HepG2 (cell line): Measurements from ENCODE around the gene CCNYL1. TPM values are rescaled to one million over a fixed set of nuclear protein-coding genes. Genes with fewer than 3 reads are reported as not detected.

Source experiments
- BRCA1 ChIP-seq: sonication (generic); formaldehyde crosslinking; IDR thresholded peaks from 2 replicates; pipeline ENCODE4 v1.4.0; 2020; ENCODE audit warnings: missing genetic modification reagents
- DNMT3B ChIP-seq: conservative IDR thresholded peaks from 2 replicates; pipeline ENCODE4 v1.6.1; 2016; ENCODE audit warnings: missing biosample characterization, control low read depth
- GTF3A ChIP-seq: sonication (generic); formaldehyde crosslinking; conservative IDR thresholded peaks from 2 replicates; pipeline ENCODE4 v1.4.0; 2020; ENCODE audit warnings: mild to moderate bottlenecking, missing genetic modification reagents
- POGZ ChIP-seq: sonication (generic); formaldehyde crosslinking; IDR thresholded peaks from 2 replicates; pipeline ENCODE4 v1.4.0; 2020; ENCODE audit warnings: mild to moderate bottlenecking, missing genetic modification reagents
- TAF15 ChIP-seq: fragments of 200-400 bp; formaldehyde crosslinking; IDR thresholded peaks from one replicate; pipeline ENCODE4 v1.6.1; 2018; ENCODE audit warnings: mild to moderate bottlenecking, low read depth, low read length; ENCODE audit not compliant: poor library complexity, severe bottlenecking
- UBTF ChIP-seq: sonication (generic); formaldehyde crosslinking; IDR thresholded peaks from 2 replicates; pipeline ENCODE4 v1.4.0; 2020; ENCODE audit warnings: mild to moderate bottlenecking, missing genetic modification reagents
- ZBTB38 ChIP-seq: sonication (generic); formaldehyde crosslinking; IDR thresholded peaks from 2 replicates; pipeline ENCODE4 v1.5.1; 2020; ENCODE audit warnings: mild to moderate bottlenecking, missing genetic modification reagents
- ZBTB42 ChIP-seq: sonication (generic); formaldehyde crosslinking; IDR thresholded peaks from 2 replicates; pipeline ENCODE4 v1.5.0; 2020; ENCODE audit warnings: mild to moderate bottlenecking, missing genetic modification reagents
- ZBTB46 ChIP-seq: sonication (generic); formaldehyde crosslinking; IDR thresholded peaks from 2 replicates; pipeline ENCODE4 v1.4.0; 2020; ENCODE audit warnings: mild to moderate bottlenecking, missing genetic modification reagents, borderline replicate concordance
- ZNF12 ChIP-seq: sonication (generic); formaldehyde crosslinking; IDR thresholded peaks from 2 replicates; pipeline ENCODE4 v1.5.0; 2020; ENCODE audit warnings: missing genetic modification reagents
- ZNF234 ChIP-seq: sonication (generic); formaldehyde crosslinking; conservative IDR thresholded peaks from 2 replicates; pipeline ENCODE4 v1.5.1; 2020; ENCODE audit warnings: mild to moderate bottlenecking, missing genetic modification reagents
- ZNF318 ChIP-seq: sonication (generic); formaldehyde crosslinking; IDR thresholded peaks from 2 replicates; pipeline ENCODE4 v1.4.0; 2020; ENCODE audit warnings: mild to moderate bottlenecking, missing genetic modification reagents
- ZNF784 ChIP-seq: sonication (generic); formaldehyde crosslinking; IDR thresholded peaks from 2 replicates; pipeline ENCODE4 v1.5.1; 2020; ENCODE audit warnings: missing genetic modification reagents, mild to moderate bottlenecking, borderline replicate concordance
- polyA plus RNA-seq, 8 experiments: library from polyadenylated mRNA; depleted of rRNA in 3 of 8; stranded (reverse) in 7 of 8; unstranded in 1 of 8; fragments of >200 nt; fragmentation: Illumina TruSeq in 4 of 8; extraction: Trizol in 4 of 8; gene quantifications; 2 replicates each; pipeline versions ENCODE4 v1.2.1 to v1.2.3, GENCODE V29; 2011 to 2016; ENCODE audit warnings: low read depth in 4 of 8, missing spikeins in 1 of 8, mixed read lengths in 1 of 8; ENCODE audit not compliant: insufficient read depth in 1 of 8
- total RNA-seq, 5 experiments: library from RNA; depleted of rRNA; stranded (reverse); fragments of >200 nt; fragmentation: Illumina TruSeq; extraction: Trizol; gene quantifications; 2 replicates each; pipeline ENCODE4 v1.2.3, GENCODE V29; 2016; ENCODE audit warnings: low read depth in 1 of 5

Gene CCNYL1
- total and polyA plus RNA-seq, 2 of the 13 experiments (the other 11 are each of a cell fraction or from before 2014, with no cell fraction given) = 12.5 to 16.2 TPM

- TF ChIP-seq ZNF318 (CRISPR knock-in tag) (peak; percentile 29), TAF15 (peak; percentile 31), ZBTB42 (CRISPR knock-in tag) (peak; percentile 87), ZBTB38 (CRISPR knock-in tag) (peak; percentile 98), ZNF234 (no peak), ZNF12 (CRISPR knock-in tag) (peak; percentile 21; the same call in 1 of the 2 replicates), UBTF (CRISPR knock-in tag) (peak; percentile 76; the same call in 1 of the 2 replicates), ZNF784 (peak; percentile 73; the same call in 1 of the 2 replicates), GTF3A (CRISPR knock-in tag) (0 out of 2 replicates have a peak, but pooled peaks have one; percentile 61), DNMT3B (CRISPR knock-in tag) (no peak), POGZ (CRISPR knock-in tag) (peak; percentile 61; the same call in 1 of the 2 replicates), ZBTB46 (CRISPR knock-in tag) (0 out of 2 replicates have a peak, but pooled peaks have one; percentile 2), BRCA1 (CRISPR knock-in tag) (0 out of 2 replicates have a peak, but pooled peaks have one; percentile 62)
These were observed 56.2 kb downstream of the CCNYL1 start (continued) for GRCh38 chr2:207767461-207768167.
